HG02798 (cell line): ENCODE data around the gene ZNF132.

Experiments
- ATAC-seq: cut with Tn5 transposase; IDR thresholded peaks from one replicate; pipeline ENCODE4 v1.9.1; 2021; ENCODE audit warnings: mild to moderate bottlenecking; ENCODE audit not compliant: unreplicated experiment, poor library complexity

ZNF132 gene

DNA sequence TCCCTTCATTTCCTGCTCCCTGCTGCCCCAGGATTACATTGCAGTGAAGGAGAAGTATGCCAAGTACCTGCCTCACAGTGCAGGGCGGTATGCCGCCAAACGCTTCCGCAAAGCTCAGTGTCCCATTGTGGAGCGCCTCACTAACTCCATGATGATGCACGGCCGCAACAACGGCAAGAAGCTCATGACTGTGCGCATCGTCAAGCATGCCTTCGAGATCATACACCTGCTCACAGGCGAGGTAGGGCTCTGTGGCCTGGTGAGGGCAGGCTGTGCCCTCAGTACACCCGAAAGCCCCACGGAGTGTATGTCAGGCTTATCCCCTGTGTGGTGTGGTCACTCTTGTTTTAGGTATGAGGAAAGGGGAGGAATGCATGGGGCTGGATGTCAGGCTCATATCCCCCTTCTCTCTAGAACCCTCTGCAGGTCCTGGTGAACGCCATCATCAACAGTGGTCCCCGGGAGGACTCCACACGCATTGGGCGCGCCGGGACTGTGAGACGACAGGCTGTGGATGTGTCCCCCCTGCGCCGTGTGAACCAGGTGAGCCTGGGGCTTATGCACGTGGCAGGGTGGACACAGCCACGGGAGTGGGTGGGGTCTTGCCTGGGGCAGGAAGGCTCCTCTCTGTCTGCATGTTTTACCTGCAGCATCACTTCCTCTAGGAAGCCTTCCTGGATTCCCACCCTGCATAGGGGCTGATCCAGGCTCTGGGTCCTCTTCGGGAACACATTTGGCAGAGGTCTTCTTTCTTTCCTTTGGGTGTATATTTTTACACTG is 46.8 kb downstream of the ZNF132 start:
- ATAC-seq, result no peak

DNA sequence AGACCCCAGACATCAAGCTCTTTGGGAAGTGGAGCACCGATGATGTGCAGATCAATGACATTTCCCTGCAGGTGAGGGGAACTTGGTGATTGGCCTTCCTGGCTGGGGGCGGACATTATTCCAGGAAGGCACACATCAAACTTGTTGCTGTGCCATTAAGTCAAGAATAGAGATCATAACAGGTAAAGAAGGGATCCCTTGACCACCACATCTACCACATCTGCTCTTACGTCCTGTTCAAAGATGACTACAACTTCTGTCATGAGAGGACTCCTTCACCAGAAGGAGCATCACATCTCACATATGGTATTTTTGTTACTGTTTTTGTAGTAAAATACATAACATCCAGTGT is 51.8 kb downstream of the ZNF132 start:
- no peak for ATAC-seq

DNA sequence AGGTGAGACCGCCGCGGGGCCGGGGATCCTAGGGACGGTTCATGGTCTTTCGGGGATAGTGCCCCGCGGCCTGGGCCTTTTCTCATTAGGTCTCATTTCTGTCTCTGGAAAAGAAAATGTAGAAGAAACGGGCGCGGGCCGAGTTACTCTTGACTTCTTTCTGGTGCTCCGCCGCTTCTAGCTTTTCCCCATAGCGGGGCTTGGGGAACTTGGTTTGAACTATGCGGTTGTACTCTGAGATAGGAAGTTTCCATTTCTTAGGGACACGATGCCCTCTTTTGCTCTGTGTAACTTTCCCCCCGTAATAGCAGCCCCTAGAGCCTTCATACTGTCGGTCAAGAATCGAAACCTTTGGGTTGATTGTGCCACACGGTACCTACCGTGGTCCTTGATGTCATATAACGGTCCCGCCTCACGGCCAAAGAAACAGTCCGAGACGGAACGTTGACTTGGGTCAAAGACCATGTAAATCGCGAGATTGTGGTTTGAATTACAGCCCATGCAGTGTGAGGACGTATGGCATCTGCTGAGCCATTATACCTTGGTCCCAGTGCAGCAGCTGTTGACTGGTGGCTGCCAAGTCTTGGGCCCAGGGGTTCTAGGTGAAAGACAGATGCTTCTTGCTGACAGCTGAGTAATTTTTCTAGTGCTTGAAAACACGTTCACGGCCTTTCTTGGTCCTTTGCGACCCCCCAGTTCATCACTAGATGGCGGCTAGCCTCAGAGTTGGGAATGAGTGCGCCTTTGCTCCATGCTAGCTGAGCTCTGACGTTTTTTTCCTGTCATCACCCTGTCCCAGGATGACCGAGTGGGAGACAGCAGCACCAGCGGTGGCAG is 52.4 kb downstream of the ZNF132 start:
- no peak for ATAC-seq

DNA sequence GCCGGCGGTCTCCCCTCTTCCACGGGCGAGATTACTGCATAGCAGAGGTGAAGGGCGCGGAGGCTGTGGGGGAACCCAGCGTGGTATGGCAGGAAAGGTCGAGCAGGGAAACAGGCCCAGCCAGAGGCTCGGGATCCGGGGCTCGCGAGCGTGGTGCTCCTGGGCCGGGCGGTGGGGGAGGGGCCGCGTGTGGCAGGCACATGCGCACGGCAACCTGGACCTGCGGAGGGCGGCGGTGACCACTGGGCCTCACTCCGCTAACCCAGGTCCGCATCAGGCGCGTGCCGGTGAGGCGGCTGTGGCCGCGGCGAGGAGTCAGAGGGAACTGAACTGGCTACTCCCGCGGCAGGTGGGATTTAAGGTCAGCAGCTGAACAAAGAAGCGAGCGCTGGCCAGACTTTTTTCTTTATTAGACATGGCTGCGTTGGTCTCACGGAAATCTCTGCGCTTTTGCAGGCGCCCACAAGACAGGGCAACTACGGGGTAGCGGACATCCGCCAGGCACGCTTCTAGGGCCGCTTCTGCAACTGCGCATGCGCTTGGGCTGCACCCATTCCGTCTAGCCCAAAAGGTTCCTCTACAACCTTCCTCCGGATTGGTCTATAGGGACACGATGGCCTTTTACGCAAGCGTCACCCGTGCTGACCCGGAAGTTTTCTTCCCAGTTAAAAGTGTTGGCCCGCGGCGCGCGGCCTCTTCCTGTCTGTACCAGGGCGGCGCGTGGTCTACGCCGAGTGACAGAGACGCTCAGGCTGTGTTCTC is 53.2 kb downstream of the ZNF132 start, which contains the start of gene RPS5:
Gene RPS5, plus strand, starts transcription at position 694 of the 762 bp plus-strand sequence. CDS start 869 bp downstream, outside the sequence.
- peak; percentile 91 for ATAC-seq

DNA sequence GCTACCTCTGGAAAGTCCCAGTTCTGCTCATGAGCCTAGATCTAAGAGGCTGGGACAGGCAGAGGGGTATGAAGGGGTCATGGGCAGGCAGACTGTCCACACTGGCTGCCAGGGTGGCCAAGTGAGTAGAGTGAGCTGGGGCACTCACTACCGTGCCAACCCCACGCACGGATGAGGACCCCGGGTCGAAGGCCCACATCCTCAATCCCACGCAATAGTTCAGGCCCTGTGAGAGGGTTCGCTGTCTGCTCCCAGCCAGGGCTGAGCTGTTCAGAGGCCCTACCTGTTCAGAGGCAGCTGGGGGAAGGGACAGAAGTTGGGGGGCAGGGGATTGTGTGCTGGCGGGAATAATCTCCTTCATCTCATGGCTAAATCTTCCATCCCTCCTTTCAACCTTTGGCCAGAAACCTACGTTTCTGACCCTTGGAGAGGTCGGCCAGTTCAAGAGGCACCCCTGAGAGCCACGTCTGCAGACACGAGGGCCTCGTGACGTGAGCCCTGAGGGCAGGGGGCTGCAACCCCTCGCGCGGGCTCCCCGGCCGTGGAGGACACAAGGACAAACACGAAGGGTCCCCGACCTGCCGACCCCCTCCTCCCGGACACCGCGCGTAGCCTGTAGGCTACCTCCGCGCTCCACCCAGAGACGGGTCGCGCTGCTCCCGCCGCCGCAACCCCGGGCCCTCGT is 53.9 kb downstream of the ZNF132 start:
- ATAC-seq, result peak; percentile 2

DNA sequence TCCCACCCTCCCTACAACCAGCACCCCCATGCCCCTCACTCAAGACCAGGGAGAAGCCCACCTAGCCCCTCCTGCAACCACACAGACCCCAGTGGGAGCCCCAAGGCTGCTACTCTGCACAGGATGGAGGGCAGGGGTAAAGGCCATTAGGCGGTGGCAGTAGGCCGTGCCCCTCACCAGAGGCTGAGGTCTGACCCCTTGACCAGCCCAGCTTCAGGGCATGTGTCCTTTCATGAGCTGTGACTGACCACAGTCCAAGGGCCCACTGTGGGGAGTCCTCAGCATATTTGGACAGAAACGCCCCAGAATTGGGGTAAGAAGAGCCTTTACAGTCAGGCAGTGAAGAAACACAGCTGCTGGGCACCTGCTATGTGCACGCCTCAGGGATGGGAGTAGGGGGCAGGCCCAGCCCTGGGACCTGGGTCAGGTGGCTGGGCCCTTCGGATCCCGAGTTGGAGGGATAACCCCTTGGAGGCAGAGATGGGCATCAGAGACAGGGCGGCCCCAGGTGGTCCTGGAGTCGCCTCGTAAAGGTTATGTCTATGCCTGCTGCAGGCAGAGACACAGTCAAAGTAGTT is 54.6 kb downstream of the ZNF132 start:
- ATAC-seq, result no peak

DNA sequence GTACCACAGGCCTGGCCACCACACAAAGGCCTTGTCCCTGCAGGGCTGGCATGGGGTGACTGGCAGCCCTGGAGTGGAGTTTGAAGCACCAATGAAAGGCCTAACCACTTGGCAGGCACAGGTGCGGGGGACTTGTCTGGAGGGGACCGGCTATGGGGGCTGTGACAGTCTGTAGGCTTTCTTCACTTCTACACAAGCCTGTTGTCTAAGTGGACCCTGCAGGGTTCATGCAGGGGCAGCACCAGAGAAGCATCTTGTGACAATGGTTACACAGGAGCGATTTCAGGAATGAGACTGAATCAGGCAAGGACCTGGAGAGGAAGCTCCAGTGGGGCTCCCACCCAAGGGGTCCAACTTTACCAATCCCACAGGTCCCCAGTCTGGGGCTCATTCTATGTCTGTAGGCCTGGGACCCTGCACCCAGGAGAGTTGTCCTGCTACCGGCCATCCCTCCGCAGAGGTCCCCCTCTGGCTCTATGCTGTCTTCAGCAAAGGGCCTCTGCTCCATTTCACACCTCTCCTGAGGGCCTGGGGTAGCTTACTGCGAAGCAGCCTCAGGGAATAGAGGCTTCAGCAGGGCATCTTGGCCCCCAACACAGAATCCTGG is 56.9 kb downstream of the ZNF132 start:
- no peak for ATAC-seq
